ENCODE measurements around the gene ITGBL1.

The ITGBL1 gene

GRCh38 chr13:101425623-101426022 lies 26.9 kb upstream of the ITGBL1 start:
- no peaks in the 10 kb centered on the region for H3K36me3 Mint-ChIP-seq (ENCODE audit: low read depth)
- DNase-seq = no peak
- H3K4me3 Mint-ChIP-seq = no peak overlapping the region
- no peak overlapping the region for H3K27ac Mint-ChIP-seq
- ATAC-seq = no peak
- peaks cover 4% of the 10 kb centered on the region for H3K27me3 Mint-ChIP-seq
- H3K4me1 Mint-ChIP-seq = no peaks in the 10 kb centered on the region
- no peaks in the 10 kb centered on the region for H3K9me3 Mint-ChIP-seq

- H3K4me1 Mint-ChIP-seq = no peaks in the 10 kb centered on the region
- no peaks in the 10 kb centered on the region for H3K9me3 Mint-ChIP-seq
- no peak for ATAC-seq
- no peaks in the 10 kb centered on the region for H3K36me3 Mint-ChIP-seq (ENCODE audit: low read depth)
- no peak overlapping the region for H3K4me3 Mint-ChIP-seq
- H3K27ac Mint-ChIP-seq = no peak overlapping the region
- H3K27me3 Mint-ChIP-seq = peaks cover 6% of the 10 kb centered on the region
- no peak for DNase-seq
Observed at GRCh38 chr13:101429733-101430132, 22.7 kb upstream of the ITGBL1 start.

GRCh38 chr13:101433895-101434294 lies 18.6 kb upstream of the ITGBL1 start:
- H3K9me3 Mint-ChIP-seq = no peaks in the 10 kb centered on the region
- no peak overlapping the region for H3K27ac Mint-ChIP-seq
- H3K4me1 Mint-ChIP-seq = no peaks in the 10 kb centered on the region
- H3K4me3 Mint-ChIP-seq = no peak overlapping the region
- H3K27me3 Mint-ChIP-seq = peaks cover 4% of the 10 kb centered on the region
- no peaks in the 10 kb centered on the region for H3K36me3 Mint-ChIP-seq (ENCODE audit: low read depth)
- ATAC-seq (no peak), DNase-seq (no peak)

- ATAC-seq = no peak
Observed at GRCh38 chr13:101434486-101434885, 18.0 kb upstream of the ITGBL1 start.

GRCh38 chr13:101447852-101448251 lies 4.6 kb upstream of the ITGBL1 start:
- H3K36me3 Mint-ChIP-seq (ENCODE audit: low read depth) = no peaks in the 10 kb centered on the region
- no peak for ATAC-seq
- H3K9me3 Mint-ChIP-seq = no peaks in the 10 kb centered on the region
- H3K27ac Mint-ChIP-seq = no peak overlapping the region
- H3K4me1 Mint-ChIP-seq = no peaks in the 10 kb centered on the region
- no peak overlapping the region for H3K4me3 Mint-ChIP-seq
- H3K27me3 Mint-ChIP-seq = peaks cover 10% of the 10 kb centered on the region
- no peak for DNase-seq

More at GRCh38 chr13:101434486-101434885, 18.0 kb upstream of the ITGBL1 start:
- H3K9me3 Mint-ChIP-seq = no peaks in the 10 kb centered on the region
- no peaks in the 10 kb centered on the region for H3K36me3 Mint-ChIP-seq (ENCODE audit: low read depth)
- no peaks in the 10 kb centered on the region for H3K4me1 Mint-ChIP-seq
- no peak for DNase-seq
- peaks cover 4% of the 10 kb centered on the region for H3K27me3 Mint-ChIP-seq
- H3K4me3 Mint-ChIP-seq = no peak overlapping the region
- H3K27ac Mint-ChIP-seq = no peak overlapping the region

- H3K27me3 Mint-ChIP-seq = peaks cover 29% of the 10 kb centered on the region
- no peak overlapping the region for H3K4me3 Mint-ChIP-seq
- no peaks in the 10 kb centered on the region for H3K36me3 Mint-ChIP-seq (ENCODE audit: low read depth)
- no peak for DNase-seq
- peaks cover 2% of the 10 kb centered on the region for H3K4me1 Mint-ChIP-seq
- no peak for ATAC-seq
- no peak overlapping the region for H3K27ac Mint-ChIP-seq
- no peaks in the 10 kb centered on the region for H3K9me3 Mint-ChIP-seq
Observed at GRCh38 chr13:101449790-101450748, 2.4 kb upstream of the ITGBL1 start.

GRCh38 chr13:101450749-101451130 lies 1.7 kb upstream of the ITGBL1 start:
- no peak for ATAC-seq
- no peak overlapping the region for H3K4me3 Mint-ChIP-seq

GRCh38 chr13:101451641-101452040 lies 834 bp upstream of the ITGBL1 start:
- peaks cover 31% of the 10 kb centered on the region for H3K27me3 Mint-ChIP-seq
- H3K4me3 Mint-ChIP-seq = no peak overlapping the region
- H3K9me3 Mint-ChIP-seq = no peaks in the 10 kb centered on the region
- DNase-seq = no peak
- H3K36me3 Mint-ChIP-seq (ENCODE audit: low read depth) = no peaks in the 10 kb centered on the region
- no peak overlapping the region for H3K27ac Mint-ChIP-seq
- no peak for ATAC-seq
- H3K4me1 Mint-ChIP-seq = peaks cover 2% of the 10 kb centered on the region

More at GRCh38 chr13:101450749-101451130, 1.7 kb upstream of the ITGBL1 start:
- H3K9me3 Mint-ChIP-seq = no peaks in the 10 kb centered on the region
- H3K27me3 Mint-ChIP-seq = peaks cover 29% of the 10 kb centered on the region
- DNase-seq = no peak
- no peaks in the 10 kb centered on the region for H3K36me3 Mint-ChIP-seq (ENCODE audit: low read depth)
- no peak overlapping the region for H3K27ac Mint-ChIP-seq
- H3K4me1 Mint-ChIP-seq = peaks cover 2% of the 10 kb centered on the region

GRCh38 chr13:101453784-101454201 lies 1.3 kb downstream of the ITGBL1 start:
- peaks cover 2% of the 10 kb centered on the region for H3K4me1 Mint-ChIP-seq
- no peaks in the 10 kb centered on the region for H3K36me3 Mint-ChIP-seq (ENCODE audit: low read depth)
- no peaks in the 10 kb centered on the region for H3K9me3 Mint-ChIP-seq
- DNase-seq = no peak
- ATAC-seq = no peak
- H3K4me3 Mint-ChIP-seq = no peak overlapping the region
- peaks cover 33% of the 10 kb centered on the region for H3K27me3 Mint-ChIP-seq
- H3K27ac Mint-ChIP-seq = no peak overlapping the region

GRCh38 chr13:101454767-101455166 lies 2.3 kb downstream of the ITGBL1 start:
- Mint-ChIP-seq H3K36me3 (ENCODE audit: low read depth) (no peaks in the 10 kb centered on the region), H3K4me1 (peaks cover 2% of the 10 kb centered on the region), H3K27me3 (peaks cover 34% of the 10 kb centered on the region), H3K27ac (no peak overlapping the region), H3K9me3 (no peaks in the 10 kb centered on the region), H3K4me3 (no peak overlapping the region)
- ATAC-seq = no peak
- DNase-seq = no peak

GRCh38 chr13:101455863-101456262 lies 3.4 kb downstream of the ITGBL1 start:
- Mint-ChIP-seq H3K27ac (no peak overlapping the region), H3K27me3 (peaks cover 34% of the 10 kb centered on the region), H3K4me1 (peaks cover 2% of the 10 kb centered on the region), H3K9me3 (no peaks in the 10 kb centered on the region), H3K4me3 (no peak overlapping the region), H3K36me3 (ENCODE audit: low read depth) (no peaks in the 10 kb centered on the region)
- ATAC-seq (no peak), DNase-seq (no peak)

- peaks cover 2% of the 10 kb centered on the region for H3K4me1 Mint-ChIP-seq
- no peaks in the 10 kb centered on the region for H3K9me3 Mint-ChIP-seq
- H3K27ac Mint-ChIP-seq = no peak overlapping the region
- ATAC-seq (no peak), DNase-seq (no peak)
- no peaks in the 10 kb centered on the region for H3K36me3 Mint-ChIP-seq (ENCODE audit: low read depth)
- peaks cover 30% of the 10 kb centered on the region for H3K27me3 Mint-ChIP-seq
- H3K4me3 Mint-ChIP-seq = no peak overlapping the region
Observed at GRCh38 chr13:101457176-101457575, 4.7 kb downstream of the ITGBL1 start.

- no peaks in the 10 kb centered on the region for H3K4me1 Mint-ChIP-seq
Observed at GRCh38 chr13:101465877-101466276, 13.4 kb downstream of the ITGBL1 start.

GRCh38 chr13:101467415-101467814 lies 14.9 kb downstream of the ITGBL1 start:
- no peak for ATAC-seq
- H3K27ac Mint-ChIP-seq = no peak overlapping the region
- no peaks in the 10 kb centered on the region for H3K9me3 Mint-ChIP-seq
- H3K27me3 Mint-ChIP-seq = peaks cover 4% of the 10 kb centered on the region
- H3K36me3 Mint-ChIP-seq (ENCODE audit: low read depth) = no peaks in the 10 kb centered on the region
- H3K4me1 Mint-ChIP-seq = no peaks in the 10 kb centered on the region
- no peak for DNase-seq
- no peak overlapping the region for H3K4me3 Mint-ChIP-seq

More at GRCh38 chr13:101465877-101466276, 13.4 kb downstream of the ITGBL1 start:
- Mint-ChIP-seq H3K4me3 (no peak overlapping the region), H3K27me3 (peaks cover 7% of the 10 kb centered on the region), H3K36me3 (ENCODE audit: low read depth) (no peaks in the 10 kb centered on the region), H3K9me3 (no peaks in the 10 kb centered on the region), H3K27ac (no peak overlapping the region)
- ATAC-seq (no peak), DNase-seq (no peak)

GRCh38 chr13:101473458-101473857 lies 21.0 kb downstream of the ITGBL1 start:
- no peak for ATAC-seq
- H3K9me3 Mint-ChIP-seq = no peaks in the 10 kb centered on the region
- H3K27ac Mint-ChIP-seq = no peak overlapping the region
- H3K36me3 Mint-ChIP-seq (ENCODE audit: low read depth) = no peaks in the 10 kb centered on the region
- H3K27me3 Mint-ChIP-seq = peaks cover 2% of the 10 kb centered on the region
- no peaks in the 10 kb centered on the region for H3K4me1 Mint-ChIP-seq
- DNase-seq = no peak
- no peak overlapping the region for H3K4me3 Mint-ChIP-seq

Measured in activated naive CD8-positive, alpha-beta T cell treated with anti-CD3 and anti-CD28 coated beads, Interleukin-2, amount 50 U/mL, for 24 hours (primary cell).